ENCODE results near the gene ALPI.

Gene ALPI

GRCh38 chr2:232497348-232497747, 41.4 kb downstream of the ALPI start:
- Histone ChIP-seq H3K27me3 (ENCODE audit: insufficient read depth, low read length, poor library complexity) (no peaks in the 10 kb centered on the region), H3K18ac (ENCODE audit: low read length) (no peak overlapping the region), H3K4me1 (ENCODE audit: control insufficient read depth, low read depth, low read length) (no peaks in the 10 kb centered on the region), H4K5ac (ENCODE audit: low read length) (no peak overlapping the region), H2AK5ac (ENCODE audit: low read length) (no peak overlapping the region), H3K23ac (ENCODE audit: low read length) (no peak overlapping the region), H3K36me3 (ENCODE audit: control insufficient read depth, insufficient read depth, low read length) (no peaks in the 10 kb centered on the region), H2BK5ac (ENCODE audit: low read length) (no peak overlapping the region), H3K56ac (ENCODE audit: low read length) (no peak overlapping the region), H3K4me3 (ENCODE audit: low read length) (no peak overlapping the region), H3K4ac (ENCODE audit: low read depth, low read length) (no peak overlapping the region), H3K79me2 (ENCODE audit: control insufficient read depth, insufficient read depth, low read length) (no peaks in the 10 kb centered on the region), H3K9ac (ENCODE audit: low read length) (no peak overlapping the region), H3K79me1 (ENCODE audit: low read length) (no peaks in the 10 kb centered on the region), H3K27ac (ENCODE audit: low read depth, low read length) (no peak overlapping the region), H4K8ac (ENCODE audit: low read depth, low read length) (no peak overlapping the region), H2BK120ac (ENCODE audit: low read depth, low read length) (no peak overlapping the region), H3K4me2 (ENCODE audit: low read length) (no peak overlapping the region), H2BK15ac (replicated peaks; ENCODE audit: low read depth) (no peak overlapping the region)
- no CpG with 5 or more reads among the region's 13 CpGs for WGBS (ENCODE audit: extremely low coverage, insufficient coverage, low lambda C conversion rate)
- no peak for DNase-seq

DNA sequence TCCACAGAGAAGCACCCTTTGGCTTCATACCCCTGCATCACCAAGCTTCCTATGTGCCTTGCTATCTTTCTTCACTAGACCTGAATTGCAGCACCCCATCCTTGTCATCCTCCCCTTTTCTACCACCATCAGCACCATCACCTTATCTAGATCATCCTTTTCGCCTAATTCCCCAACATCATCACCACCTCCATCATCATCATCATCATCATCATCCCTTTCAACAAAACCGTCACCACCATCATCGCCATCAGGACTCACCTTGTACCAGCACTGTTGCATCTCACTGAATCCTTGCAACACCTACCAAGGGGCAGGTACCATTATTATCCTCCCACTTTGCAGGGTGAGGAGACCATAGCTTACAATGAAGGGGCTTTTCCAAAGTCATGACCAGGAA, 42.5 kb downstream of the ALPI start:
- H3K4ac ChIP-seq (ENCODE audit: low read depth, low read length): no peak overlapping the region
- H3K4me1 ChIP-seq (ENCODE audit: control insufficient read depth, low read depth, low read length): peaks cover 2% of the 10 kb centered on the region
- H2BK120ac ChIP-seq (ENCODE audit: low read depth, low read length): no peak overlapping the region
- H2BK5ac ChIP-seq (ENCODE audit: low read length): no peak overlapping the region
- H3K18ac ChIP-seq (ENCODE audit: low read length): no peak overlapping the region
- H4K8ac ChIP-seq (ENCODE audit: low read depth, low read length): no peak overlapping the region
- H3K27ac ChIP-seq (ENCODE audit: low read depth, low read length): no peak overlapping the region
- H3K36me3 ChIP-seq (ENCODE audit: control insufficient read depth, insufficient read depth, low read length): no peaks in the 10 kb centered on the region
- no peak overlapping the region for H3K9ac ChIP-seq (ENCODE audit: low read length)
- no peak overlapping the region for H3K4me3 ChIP-seq (ENCODE audit: low read length)
- no peak overlapping the region for H3K23ac ChIP-seq (ENCODE audit: low read length)
- no peak overlapping the region for H2AK5ac ChIP-seq (ENCODE audit: low read length)
- no peaks in the 10 kb centered on the region for H3K79me2 ChIP-seq (ENCODE audit: control insufficient read depth, insufficient read depth, low read length)
- no peak overlapping the region for H4K5ac ChIP-seq (ENCODE audit: low read length)
- H3K27me3 ChIP-seq (ENCODE audit: insufficient read depth, low read length, poor library complexity): no peaks in the 10 kb centered on the region
- 100% methylated on average over 1 of the region's 3 CpGs for WGBS (ENCODE audit: extremely low coverage, insufficient coverage, low lambda C conversion rate)
- DNase-seq: no peak
- no peak overlapping the region for H3K4me2 ChIP-seq (ENCODE audit: low read length)
- H2BK15ac ChIP-seq (replicated peaks; ENCODE audit: low read depth): no peak overlapping the region
- no peak overlapping the region for H3K56ac ChIP-seq (ENCODE audit: low read length)
- no peaks in the 10 kb centered on the region for H3K79me1 ChIP-seq (ENCODE audit: low read length)

DNA sequence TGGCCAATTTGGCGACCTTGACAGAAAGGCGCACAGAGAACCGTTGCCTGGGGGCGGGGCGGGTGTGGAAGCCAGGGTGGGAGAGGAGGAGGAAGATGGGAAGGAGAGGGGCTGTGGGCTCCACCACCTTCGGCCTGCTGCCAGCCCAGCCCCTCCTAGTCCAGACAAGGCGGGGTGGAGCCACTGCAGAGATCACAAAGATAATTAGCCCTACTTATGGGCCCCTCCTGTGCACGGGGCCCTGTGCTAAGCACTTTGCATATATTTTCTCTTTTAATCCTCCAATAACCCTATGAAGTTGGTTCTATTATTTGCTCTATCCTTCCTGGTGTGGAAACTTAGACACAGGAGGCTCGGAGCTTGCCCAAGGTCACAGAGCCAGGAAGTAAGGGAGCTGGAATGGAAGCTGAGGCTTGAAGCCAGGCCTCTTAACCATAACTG, 45.4 kb downstream of the ALPI start:
- H3K36me3 ChIP-seq (ENCODE audit: control insufficient read depth, insufficient read depth, low read length): no peaks in the 10 kb centered on the region

GRCh38 chr2:232501794-232502390, 45.9 kb downstream of the ALPI start:
- Histone ChIP-seq H3K18ac (ENCODE audit: low read length) (no peak overlapping the region), H3K79me1 (ENCODE audit: low read length) (no peaks in the 10 kb centered on the region), H4K8ac (ENCODE audit: low read depth, low read length) (no peak overlapping the region), H3K36me3 (ENCODE audit: control insufficient read depth, insufficient read depth, low read length) (no peaks in the 10 kb centered on the region), H3K4ac (ENCODE audit: low read depth, low read length) (no peak overlapping the region), H2BK5ac (ENCODE audit: low read length) (no peak overlapping the region), H2BK15ac (replicated peaks; ENCODE audit: low read depth) (no peak overlapping the region), H3K27me3 (ENCODE audit: insufficient read depth, low read length, poor library complexity) (peaks cover 10% of the 10 kb centered on the region), H2BK120ac (ENCODE audit: low read depth, low read length) (no peak overlapping the region), H3K9ac (ENCODE audit: low read length) (no peak overlapping the region), H3K4me3 (ENCODE audit: low read length) (no peak overlapping the region), H3K23ac (ENCODE audit: low read length) (no peak overlapping the region), H3K79me2 (ENCODE audit: control insufficient read depth, insufficient read depth, low read length) (no peaks in the 10 kb centered on the region), H3K4me2 (ENCODE audit: low read length) (no peak overlapping the region), H3K4me1 (ENCODE audit: control insufficient read depth, low read depth, low read length) (peaks cover 2% of the 10 kb centered on the region), H4K5ac (ENCODE audit: low read length) (no peak overlapping the region), H3K27ac (ENCODE audit: low read depth, low read length) (no peak overlapping the region), H2AK5ac (ENCODE audit: low read length) (no peak overlapping the region), H3K56ac (ENCODE audit: low read length) (no peak overlapping the region)
- no CpG with 5 or more reads among the region's 10 CpGs for WGBS (ENCODE audit: extremely low coverage, insufficient coverage, low lambda C conversion rate)
- no peak for DNase-seq

More for the DNA sequence above, 45.4 kb downstream of the ALPI start:
- no peak overlapping the region for H2BK120ac ChIP-seq (ENCODE audit: low read depth, low read length)
- no peaks in the 10 kb centered on the region for H3K79me1 ChIP-seq (ENCODE audit: low read length)
- no peak overlapping the region for H3K4ac ChIP-seq (ENCODE audit: low read depth, low read length)
- H3K79me2 ChIP-seq (ENCODE audit: control insufficient read depth, insufficient read depth, low read length): no peaks in the 10 kb centered on the region
- H3K18ac ChIP-seq (ENCODE audit: low read length): no peak overlapping the region
- H3K23ac ChIP-seq (ENCODE audit: low read length): no peak overlapping the region
- H3K56ac ChIP-seq (ENCODE audit: low read length): no peak overlapping the region
- H3K4me1 ChIP-seq (ENCODE audit: control insufficient read depth, low read depth, low read length): peaks cover 2% of the 10 kb centered on the region
- no peak overlapping the region for H2BK15ac ChIP-seq (replicated peaks; ENCODE audit: low read depth)
- no peak overlapping the region for H2BK5ac ChIP-seq (ENCODE audit: low read length)
- no CpG with 5 or more reads among the region's 9 CpGs for WGBS (ENCODE audit: extremely low coverage, insufficient coverage, low lambda C conversion rate)
- no peak overlapping the region for H4K5ac ChIP-seq (ENCODE audit: low read length)
- H3K9ac ChIP-seq (ENCODE audit: low read length): no peak overlapping the region
- no peak overlapping the region for H4K8ac ChIP-seq (ENCODE audit: low read depth, low read length)
- H3K27me3 ChIP-seq (ENCODE audit: insufficient read depth, low read length, poor library complexity): peaks cover 10% of the 10 kb centered on the region
- DNase-seq: no peak
- H3K4me3 ChIP-seq (ENCODE audit: low read length): no peak overlapping the region
- no peak overlapping the region for H2AK5ac ChIP-seq (ENCODE audit: low read length)
- H3K27ac ChIP-seq (ENCODE audit: low read depth, low read length): no peak overlapping the region
- H3K4me2 ChIP-seq (ENCODE audit: low read length): no peak overlapping the region

DNA sequence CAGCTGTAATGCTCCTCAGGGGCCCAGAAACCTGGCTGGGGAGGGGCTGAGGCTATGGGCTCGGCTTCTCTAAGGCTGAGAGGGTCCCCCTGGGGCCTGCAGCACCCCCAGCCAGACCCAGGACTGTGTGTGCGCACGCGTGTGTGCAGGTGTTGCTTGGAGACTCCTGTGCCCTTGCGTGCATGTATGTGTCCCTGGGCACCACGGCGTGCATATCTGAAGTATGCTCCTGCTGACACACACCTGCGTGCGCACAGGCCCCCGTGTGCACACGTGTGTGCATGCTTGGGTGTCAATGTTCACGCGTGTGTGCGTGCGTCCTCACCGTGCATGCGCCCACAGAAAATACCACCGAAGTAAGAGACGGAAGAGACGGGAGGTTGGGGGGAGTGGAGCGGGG, 46.6 kb downstream of the ALPI start:
- no peak overlapping the region for H4K8ac ChIP-seq (ENCODE audit: low read depth, low read length)
- H3K4ac ChIP-seq (ENCODE audit: low read depth, low read length): no peak overlapping the region
- no peak overlapping the region for H2AK5ac ChIP-seq (ENCODE audit: low read length)
- H3K4me3 ChIP-seq (ENCODE audit: low read length): no peak overlapping the region
- H2BK120ac ChIP-seq (ENCODE audit: low read depth, low read length): no peak overlapping the region
- no peak overlapping the region for H3K18ac ChIP-seq (ENCODE audit: low read length)
- no peaks in the 10 kb centered on the region for H3K79me2 ChIP-seq (ENCODE audit: control insufficient read depth, insufficient read depth, low read length)
- no CpG with 5 or more reads among the region's 21 CpGs for WGBS (ENCODE audit: extremely low coverage, insufficient coverage, low lambda C conversion rate)
- H2BK15ac ChIP-seq (replicated peaks; ENCODE audit: low read depth): no peak overlapping the region
- H3K4me2 ChIP-seq (ENCODE audit: low read length): peak overlapping the region; percentile 48
- H3K4me1 ChIP-seq (ENCODE audit: control insufficient read depth, low read depth, low read length): peaks cover 2% of the 10 kb centered on the region
- H3K36me3 ChIP-seq (ENCODE audit: control insufficient read depth, insufficient read depth, low read length): no peaks in the 10 kb centered on the region
- no peak overlapping the region for H3K27ac ChIP-seq (ENCODE audit: low read depth, low read length)
- H3K27me3 ChIP-seq (ENCODE audit: insufficient read depth, low read length, poor library complexity): peaks cover 10% of the 10 kb centered on the region
- H3K23ac ChIP-seq (ENCODE audit: low read length): no peak overlapping the region
- no peaks in the 10 kb centered on the region for H3K79me1 ChIP-seq (ENCODE audit: low read length)
- peak overlapping the region; percentile 7 for H3K9ac ChIP-seq (ENCODE audit: low read length)
- H3K56ac ChIP-seq (ENCODE audit: low read length): peak overlapping the region; percentile 67
- no peak for DNase-seq
- no peak overlapping the region for H4K5ac ChIP-seq (ENCODE audit: low read length)
- H2BK5ac ChIP-seq (ENCODE audit: low read length): no peak overlapping the region

Data from mesendoderm (in vitro differentiated cells).